ENCODE data around the gene KTI12. TPM values are rescaled to one million over a fixed set of nuclear protein-coding genes. Genes with fewer than 3 reads are reported as not detected.
"Not testable (repeated sequence)": the region's sequence is repeated elsewhere in the genome, so short reads cannot be mapped to it uniquely, and the experiment has no call there.

The KTI12 gene, protein sequence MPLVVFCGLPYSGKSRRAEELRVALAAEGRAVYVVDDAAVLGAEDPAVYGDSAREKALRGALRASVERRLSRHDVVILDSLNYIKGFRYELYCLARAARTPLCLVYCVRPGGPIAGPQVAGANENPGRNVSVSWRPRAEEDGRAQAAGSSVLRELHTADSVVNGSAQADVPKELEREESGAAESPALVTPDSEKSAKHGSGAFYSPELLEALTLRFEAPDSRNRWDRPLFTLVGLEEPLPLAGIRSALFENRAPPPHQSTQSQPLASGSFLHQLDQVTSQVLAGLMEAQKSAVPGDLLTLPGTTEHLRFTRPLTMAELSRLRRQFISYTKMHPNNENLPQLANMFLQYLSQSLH
- total RNA-seq (2014; rRNA removed; shearing (Covaris generic)) = 14.3 and 15.1 TPM in 2 replicates

DNA sequence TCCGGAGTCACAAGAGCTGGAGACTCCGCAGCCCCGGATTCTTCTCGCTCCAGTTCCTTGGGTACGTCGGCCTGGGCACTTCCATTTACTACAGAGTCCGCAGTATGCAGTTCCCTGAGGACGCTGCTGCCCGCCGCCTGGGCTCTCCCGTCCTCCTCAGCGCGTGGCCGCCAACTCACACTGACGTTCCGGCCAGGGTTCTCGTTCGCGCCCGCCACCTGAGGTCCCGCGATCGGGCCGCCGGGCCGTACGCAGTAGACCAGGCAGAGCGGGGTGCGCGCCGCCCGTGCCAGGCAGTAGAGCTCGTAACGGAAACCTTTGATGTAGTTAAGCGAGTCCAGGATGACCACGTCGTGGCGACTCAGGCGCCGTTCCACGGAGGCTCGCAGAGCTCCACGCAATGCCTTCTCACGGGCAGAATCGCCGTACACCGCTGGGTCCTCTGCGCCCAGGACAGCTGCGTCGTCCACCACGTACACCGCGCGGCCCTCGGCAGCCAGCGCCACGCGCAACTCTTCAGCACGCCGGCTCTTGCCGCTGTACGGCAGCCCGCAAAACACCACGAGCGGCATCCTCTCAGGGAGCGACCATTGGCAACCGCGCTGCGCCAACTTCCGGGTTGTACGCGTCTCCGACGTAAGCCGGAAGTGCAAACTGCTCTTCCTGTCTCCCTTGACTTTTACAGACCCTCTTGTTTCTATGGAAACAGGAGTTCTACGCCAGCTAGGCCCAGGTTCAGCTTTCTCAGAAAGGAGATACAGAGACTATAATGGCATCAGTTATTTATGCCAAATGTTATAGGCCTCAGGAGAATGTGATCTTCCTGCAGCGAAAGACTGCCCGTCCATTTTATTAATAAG lies at the start of gene KTI12:
KTI12 (minus strand) TSS at position 621 of the 860 bp plus-strand sequence; CDS start at position 572, 49 bp downstream.
- H3K36me3 ChIP-seq = peaks cover 5% of the 10 kb centered on the region; the same call in 1 of the 2 replicates
- no peaks in the 10 kb centered on the region for H3K9me3 ChIP-seq (replicated peaks)
- peak; percentile 92 to 95 for DNase-seq
- H3K4me3 ChIP-seq = peak within 1 kb of the TSS; percentile 80
- H3K27me3 ChIP-seq = no peaks in the 10 kb centered on the region
- peaks cover 4% of the 10 kb centered on the region; the same call in 1 of the 2 replicates for H3K4me1 ChIP-seq
- peak within 1 kb of the TSS; percentile 78 for H3K27ac ChIP-seq

DNA sequence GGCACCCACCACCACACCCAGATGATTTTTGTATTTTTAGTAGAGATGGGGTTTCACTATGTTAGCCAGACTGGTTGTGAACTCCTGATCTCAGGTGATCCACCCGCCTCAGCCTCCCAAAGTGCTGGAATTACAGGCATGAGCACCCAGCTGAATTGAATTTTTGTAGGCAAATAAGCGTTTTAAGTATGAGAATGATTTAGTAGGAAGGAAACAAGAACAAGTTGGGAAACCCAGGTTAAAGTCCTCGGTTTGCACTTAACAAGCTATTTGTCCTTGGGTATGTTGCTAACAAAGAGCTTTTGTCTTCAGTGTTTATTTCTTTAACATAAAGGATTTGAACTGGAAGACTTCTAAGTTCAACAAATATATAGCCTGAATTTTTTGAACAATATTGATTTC lies 46.4 kb upstream of the KTI12 start:
- Histone ChIP-seq H3K36me3 (peaks cover 37% of the 10 kb centered on the region), H3K27me3 (no peaks in the 10 kb centered on the region), H3K4me3 (no peak overlapping the region), H3K9me3 (replicated peaks) (no peaks in the 10 kb centered on the region), H3K27ac (no peak overlapping the region), H3K4me1 (peaks cover 2% of the 10 kb centered on the region; the same call in 1 of the 2 replicates)
- no peak for DNase-seq

DNA sequence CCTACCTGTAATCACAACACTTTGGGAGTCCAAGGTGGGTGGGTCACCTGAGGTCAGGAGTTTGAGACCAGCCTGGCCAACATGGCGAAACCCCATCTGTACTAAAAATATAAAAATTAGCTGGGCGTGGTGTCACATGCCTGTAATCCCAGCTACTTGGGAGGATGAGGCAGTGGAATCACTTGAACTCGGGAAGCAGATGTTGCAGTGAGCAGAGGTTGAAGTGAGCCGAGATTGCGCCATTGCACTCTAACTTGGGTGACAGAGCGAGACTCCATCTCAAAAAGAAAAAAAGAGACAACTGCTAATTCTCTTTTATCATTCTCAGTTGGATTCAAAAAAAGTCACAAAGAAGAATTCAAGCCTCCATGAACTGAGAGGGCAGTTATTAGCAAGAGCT lies 43.7 kb upstream of the KTI12 start:
- H3K4me3 ChIP-seq; DNase-seq; H3K4me1 ChIP-seq; H3K9me3 ChIP-seq (replicated peaks); H3K27me3 ChIP-seq; H3K27ac ChIP-seq: not testable (repeated sequence)
- peaks cover 41% of the 10 kb centered on the region for H3K36me3 ChIP-seq

DNA sequence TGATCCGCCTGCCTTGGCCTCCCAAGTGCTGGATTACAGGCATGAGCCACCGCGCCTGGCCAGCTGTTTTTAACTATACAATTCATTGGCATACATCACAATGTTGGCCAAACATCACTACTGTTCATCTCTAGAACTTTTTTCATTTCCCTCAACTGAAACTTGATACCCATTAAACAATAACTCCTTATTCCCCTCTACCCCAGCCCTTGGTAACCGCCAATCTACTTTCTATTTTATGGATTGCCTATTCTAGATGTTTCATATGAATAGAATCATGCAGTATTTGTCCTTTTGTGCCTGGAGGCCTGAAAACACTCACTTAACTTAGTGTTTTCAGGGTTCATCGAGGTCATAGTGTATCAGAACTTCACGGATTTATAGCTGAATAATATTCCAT lies 38.7 kb upstream of the KTI12 start:
- no peaks in the 10 kb centered on the region for H3K4me1 ChIP-seq
- peak; percentile 28 to 44 for DNase-seq
- no peak overlapping the region for H3K27ac ChIP-seq
- no peaks in the 10 kb centered on the region for H3K9me3 ChIP-seq (replicated peaks)
- no peaks in the 10 kb centered on the region for H3K27me3 ChIP-seq
- H3K4me3 ChIP-seq = no peak overlapping the region
- H3K36me3 ChIP-seq = peaks cover 45% of the 10 kb centered on the region

DNA sequence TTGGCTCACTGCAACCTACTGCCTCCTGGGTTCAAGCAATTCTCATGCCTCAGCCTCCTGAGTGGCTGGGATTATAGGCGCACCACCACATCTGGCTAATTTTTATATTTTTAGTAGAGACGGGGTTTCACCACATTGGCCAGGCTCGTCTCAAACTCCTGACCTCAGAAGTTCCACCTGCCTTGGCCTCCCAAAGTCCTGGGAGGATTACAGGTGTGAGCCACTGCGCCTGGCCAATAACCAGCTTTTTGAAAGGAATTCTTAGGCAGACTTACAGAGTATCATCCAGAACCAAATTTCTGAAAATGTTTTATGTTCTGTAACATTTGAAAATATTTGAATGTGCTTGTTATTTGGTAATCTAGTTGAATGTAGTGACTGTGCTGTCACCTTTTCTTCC lies 37.1 kb upstream of the KTI12 start:
- Histone ChIP-seq H3K36me3 (peaks cover 50% of the 10 kb centered on the region), H3K9me3 (replicated peaks) (no peaks in the 10 kb centered on the region), H3K27ac (no peak overlapping the region), H3K4me1 (no peaks in the 10 kb centered on the region), H3K27me3 (no peaks in the 10 kb centered on the region), H3K4me3 (no peak overlapping the region)
- no peak for DNase-seq

DNA sequence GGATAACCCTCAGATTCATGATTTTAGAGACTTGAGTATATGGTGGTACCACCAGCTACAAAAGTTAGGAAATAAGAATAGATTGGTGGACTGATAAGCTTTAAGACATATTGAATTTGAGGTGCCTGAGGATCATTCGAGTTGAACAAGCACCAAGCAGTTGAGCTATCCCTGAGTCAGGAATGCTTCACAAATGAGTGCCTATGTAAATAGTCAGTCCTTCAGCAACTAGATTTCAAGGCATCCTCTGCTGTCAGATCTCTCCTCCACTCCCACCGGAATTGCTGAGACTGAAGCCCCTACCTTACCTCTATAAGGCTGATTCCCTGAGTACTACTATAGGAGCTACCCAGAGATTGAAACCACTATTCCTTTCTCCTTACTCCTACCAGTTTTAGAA lies 29.6 kb upstream of the KTI12 start:
- Histone ChIP-seq H3K27ac (no peak overlapping the region), H3K27me3 (no peaks in the 10 kb centered on the region), H3K36me3 (peaks cover 80% of the 10 kb centered on the region), H3K4me3 (no peak overlapping the region), H3K4me1 (peaks cover 5% of the 10 kb centered on the region), H3K9me3 (replicated peaks) (no peaks in the 10 kb centered on the region)
- no peak for DNase-seq

DNA sequence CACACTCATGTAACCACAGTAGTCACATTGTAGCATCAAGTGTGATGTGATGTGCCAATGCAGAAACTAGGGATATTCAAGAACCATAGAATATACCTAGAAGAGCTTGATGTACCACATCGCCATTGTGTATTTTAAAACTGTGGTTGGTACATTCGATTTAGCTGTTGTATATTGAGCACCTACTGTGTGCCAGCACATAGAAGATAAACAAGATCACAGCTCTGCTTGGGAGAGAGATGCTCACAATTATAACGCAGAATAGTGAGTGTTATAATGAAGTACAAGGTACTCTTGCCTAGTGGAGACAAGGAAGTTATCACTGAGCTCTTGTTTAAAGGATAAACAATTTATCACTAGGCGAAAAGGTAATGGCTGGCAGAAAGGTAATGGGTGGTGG lies 27.2 kb upstream of the KTI12 start:
- no peak overlapping the region for H3K4me3 ChIP-seq
- H3K27ac ChIP-seq = no peak overlapping the region
- H3K27me3 ChIP-seq = no peaks in the 10 kb centered on the region
- DNase-seq = no peak
- H3K36me3 ChIP-seq = peaks cover 63% of the 10 kb centered on the region
- peaks cover 11% of the 10 kb centered on the region for H3K4me1 ChIP-seq
- no peaks in the 10 kb centered on the region for H3K9me3 ChIP-seq (replicated peaks)

DNA sequence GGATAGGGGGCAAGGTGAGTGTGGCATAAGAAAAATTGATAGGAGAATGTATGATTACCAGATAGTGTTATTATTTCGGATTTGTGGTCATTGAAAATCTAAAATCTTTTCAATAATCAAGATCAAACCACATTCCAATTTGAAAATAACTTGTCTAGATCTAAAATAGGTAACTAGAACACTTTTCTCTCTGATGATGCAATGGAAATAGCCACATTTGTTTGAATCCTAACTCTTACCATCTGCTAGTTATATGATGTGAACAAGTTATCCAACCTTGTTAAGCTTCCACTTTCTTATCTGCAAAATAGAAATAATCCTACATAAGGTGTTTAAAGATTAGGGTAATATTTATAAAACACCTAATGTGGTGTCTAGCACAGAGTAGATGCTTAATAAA lies 26.3 kb upstream of the KTI12 start:
- peaks cover 54% of the 10 kb centered on the region for H3K36me3 ChIP-seq
- H3K4me3 ChIP-seq = no peak overlapping the region
- peaks cover 11% of the 10 kb centered on the region for H3K4me1 ChIP-seq
- no peak for DNase-seq
- no peaks in the 10 kb centered on the region for H3K9me3 ChIP-seq (replicated peaks)
- H3K27ac ChIP-seq = no peak overlapping the region
- no peaks in the 10 kb centered on the region for H3K27me3 ChIP-seq

DNA sequence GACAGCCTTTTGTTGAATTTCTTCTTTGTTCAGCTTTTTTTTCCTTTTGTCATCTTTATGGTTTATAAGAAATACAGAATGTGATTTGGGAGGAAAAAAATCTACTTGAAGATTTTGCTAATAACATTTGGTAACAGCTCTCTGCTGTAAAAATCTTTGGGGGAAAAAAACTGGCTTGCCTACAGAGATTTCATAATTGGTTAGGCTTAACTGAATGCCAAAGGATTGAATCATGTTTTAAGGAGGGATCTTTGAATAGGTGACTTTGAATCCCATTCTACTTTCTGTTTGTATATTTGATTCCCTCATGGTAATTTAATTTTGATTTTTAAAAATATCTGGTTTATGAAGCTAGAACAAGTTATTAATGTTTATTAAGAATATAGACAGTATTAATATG lies 25.7 kb upstream of the KTI12 start:
- H3K27ac ChIP-seq = no peak overlapping the region
- peaks cover 11% of the 10 kb centered on the region for H3K4me1 ChIP-seq
- H3K9me3 ChIP-seq (replicated peaks) = no peaks in the 10 kb centered on the region
- peaks cover 48% of the 10 kb centered on the region for H3K36me3 ChIP-seq
- no peak overlapping the region for H3K4me3 ChIP-seq
- DNase-seq = no peak
- no peaks in the 10 kb centered on the region for H3K27me3 ChIP-seq

DNA sequence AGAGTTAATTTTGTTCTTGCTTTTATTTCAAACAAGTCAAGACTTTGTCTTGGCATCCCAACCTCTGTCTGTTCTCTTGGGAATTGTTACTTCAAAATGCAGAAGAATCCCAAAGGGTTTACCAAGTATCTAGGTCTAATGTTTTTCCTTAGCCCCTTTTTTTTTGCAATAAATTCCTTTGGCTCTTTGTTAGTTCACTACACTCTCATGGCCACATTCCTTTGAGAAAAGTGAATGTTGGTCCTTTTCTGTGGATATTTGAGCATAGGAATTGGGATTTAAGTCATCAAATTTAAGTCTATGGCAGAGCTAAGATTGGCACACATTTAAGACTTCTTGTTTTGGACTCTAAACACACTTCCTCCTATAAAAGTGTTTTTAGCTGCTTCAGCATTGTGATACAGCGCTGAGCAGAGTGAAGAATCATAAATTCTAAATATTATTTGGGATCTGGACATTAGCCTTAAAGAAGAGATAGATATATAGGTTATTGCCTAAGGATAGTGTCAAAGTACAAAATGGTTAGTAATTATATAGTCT lies 24.3 kb upstream of the KTI12 start:
- H3K36me3 ChIP-seq = peaks cover 36% of the 10 kb centered on the region
- no peak for DNase-seq
- no peak overlapping the region for H3K27ac ChIP-seq
- no peaks in the 10 kb centered on the region for H3K27me3 ChIP-seq
- H3K4me1 ChIP-seq = peaks cover 11% of the 10 kb centered on the region
- H3K9me3 ChIP-seq (replicated peaks) = no peaks in the 10 kb centered on the region
- H3K4me3 ChIP-seq = no peak overlapping the region

DNA sequence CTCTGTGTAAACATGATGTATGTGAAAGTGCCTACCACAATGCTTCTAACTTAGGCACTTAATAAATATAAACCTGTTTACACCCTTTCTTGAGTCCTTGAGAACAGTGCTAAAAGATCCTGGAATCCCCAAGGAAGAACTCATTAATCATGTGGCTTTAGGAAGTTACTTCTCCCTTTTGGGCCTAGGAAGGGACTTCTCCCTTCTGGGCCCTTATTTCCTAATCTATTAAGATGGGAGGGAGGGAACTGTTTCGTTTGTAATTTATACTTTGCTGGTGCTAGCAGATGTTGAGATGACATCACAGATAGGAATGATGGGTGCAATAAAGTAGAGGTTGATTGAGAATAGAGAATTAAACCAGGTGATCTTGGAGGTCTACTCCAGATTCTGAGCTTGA lies 23.6 kb upstream of the KTI12 start:
- H3K27me3 ChIP-seq = no peaks in the 10 kb centered on the region
- DNase-seq = no peak
- no peaks in the 10 kb centered on the region for H3K9me3 ChIP-seq (replicated peaks)
- no peak overlapping the region; the same call in 1 of the 2 replicates for H3K27ac ChIP-seq
- peaks cover 31% of the 10 kb centered on the region for H3K36me3 ChIP-seq
- H3K4me3 ChIP-seq = peak overlapping the region; percentile 91
- peaks cover 11% of the 10 kb centered on the region for H3K4me1 ChIP-seq

DNA sequence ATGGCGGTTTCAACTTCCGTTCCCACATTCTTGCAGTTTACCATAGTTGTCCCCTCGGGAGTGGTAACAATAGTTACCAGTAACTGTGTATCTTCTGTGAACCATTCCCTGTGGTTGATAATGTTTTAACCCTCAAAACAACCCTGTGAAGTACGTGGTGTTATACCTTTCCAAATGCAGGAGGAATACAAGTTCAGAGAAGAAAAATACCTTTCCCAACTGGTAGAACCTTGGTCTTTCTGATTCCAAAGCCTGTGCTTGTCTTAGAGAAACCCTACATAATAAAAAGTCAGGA lies 23.3 kb upstream of the KTI12 start:
- H3K4me1 ChIP-seq = peaks cover 11% of the 10 kb centered on the region
- DNase-seq = no peak
- no peaks in the 10 kb centered on the region for H3K9me3 ChIP-seq (replicated peaks)
- peak overlapping the region; percentile 91 for H3K4me3 ChIP-seq
- H3K27me3 ChIP-seq = no peaks in the 10 kb centered on the region
- H3K36me3 ChIP-seq = peaks cover 30% of the 10 kb centered on the region
- H3K27ac ChIP-seq = peak overlapping the region; percentile 77; the same call in 1 of the 2 replicates

DNA sequence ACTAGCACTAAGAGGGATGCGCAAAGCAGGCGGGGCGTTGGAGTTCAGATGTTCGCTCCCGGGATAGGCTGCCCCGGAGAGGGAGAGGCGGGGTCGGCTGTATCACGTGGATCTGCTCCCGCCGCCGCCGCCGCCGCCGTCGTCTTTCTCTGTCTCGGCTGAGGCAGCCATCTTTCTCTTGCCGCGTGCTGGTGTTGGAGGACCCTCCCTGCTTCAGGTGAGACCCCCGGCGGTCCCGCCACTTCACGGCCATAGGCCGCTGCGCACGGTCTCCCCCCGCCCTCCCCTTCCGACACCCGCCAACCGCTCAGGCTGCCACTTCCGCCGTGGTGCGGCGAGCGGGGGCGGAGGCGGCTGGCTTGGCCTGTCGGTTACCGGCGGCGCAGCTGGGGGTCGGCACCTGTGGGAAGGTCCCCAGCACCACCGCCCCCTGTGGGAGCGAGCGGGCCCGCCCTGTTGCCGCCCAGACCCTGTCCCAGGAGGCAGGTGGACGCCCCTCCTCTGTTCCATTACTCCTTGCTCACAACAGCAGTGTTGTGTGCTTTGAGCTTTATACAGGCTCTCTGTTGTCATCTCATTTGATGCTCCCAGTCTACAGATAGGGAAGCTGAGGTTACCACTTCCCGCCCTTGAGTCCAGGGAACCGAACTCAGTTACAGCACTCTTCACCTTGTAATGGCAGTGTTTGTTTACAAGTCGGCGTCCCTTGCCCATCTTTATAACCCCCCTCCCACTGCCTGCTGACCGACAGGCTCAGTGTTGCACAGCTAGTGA lies 22.7 kb upstream of the KTI12 start, which contains the start of gene BTF3L4:
BTF3L4 (plus strand) TSS at position 133 of the 774 bp plus-strand sequence. CDS start 3,553 bp downstream, outside the sequence.
- Histone ChIP-seq H3K36me3 (peaks cover 26% of the 10 kb centered on the region), H3K27ac (peak within 1 kb of the TSS; percentile 77), H3K9me3 (replicated peaks) (no peaks in the 10 kb centered on the region), H3K27me3 (no peaks in the 10 kb centered on the region), H3K4me1 (peaks cover 11% of the 10 kb centered on the region), H3K4me3 (peak within 1 kb of the TSS; percentile 91)
- DNase-seq = peak; percentile 96 to 97

DNA sequence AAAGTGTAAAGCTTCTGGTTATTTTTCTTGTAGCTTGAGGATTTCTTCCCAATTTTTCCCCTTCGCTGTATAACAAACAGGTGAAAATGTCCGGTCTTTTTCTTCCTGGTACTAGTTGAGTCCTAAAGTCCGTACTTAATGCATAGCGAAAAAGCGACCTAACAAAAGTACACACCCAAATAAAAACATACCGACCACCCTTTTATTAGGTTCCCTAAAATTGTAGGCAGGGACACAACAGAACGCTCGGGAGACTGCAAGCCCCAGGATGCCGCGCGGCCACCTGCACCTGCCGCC lies 22.2 kb upstream of the KTI12 start:
- H3K27ac ChIP-seq = peak overlapping the region; percentile 77
- H3K4me3 ChIP-seq = peak overlapping the region; percentile 91
- H3K4me1 ChIP-seq = peaks cover 11% of the 10 kb centered on the region
- no peak for DNase-seq
- no peaks in the 10 kb centered on the region for H3K9me3 ChIP-seq (replicated peaks)
- no peaks in the 10 kb centered on the region for H3K27me3 ChIP-seq
- peaks cover 21% of the 10 kb centered on the region for H3K36me3 ChIP-seq

All from SJCRH30 (cell line).